IMR-90 (cell line): ENCODE measurements around the gene IL1RAPL1. TPM values are rescaled to one million over a fixed set of nuclear protein-coding genes. Genes with fewer than 3 reads are reported as not detected.

ENCODE experiments used
- ATAC-seq: fragments of 200-7000 bp; cut with Tn5 transposase; 2 replicates; pipeline ENCODE4 v1.9.1; 2020; ENCODE audit warnings: low read depth, mild to moderate bottlenecking, moderate library complexity
- BruUV-seq: library from RNA; stranded (reverse); fragments of 400-500 nt; replicated peaks from 2 replicates; lab custom pipeline; 2021; lab: Mats Ljungman, UMichigan
- CTCF ChIA-PET: fragments of 300-600 bp; formaldehyde crosslinking; extraction: SDS; loops from one replicate; lab custom pipeline; 2021; ENCODE audit warnings: antibody characterized with exemption; lab: Yijun Ruan, JAX
- POLR2A ChIA-PET: fragments of 300-600 bp; sonication (Branson Sonifier 250); formaldehyde crosslinking; loops from one replicate; lab custom pipeline; 2022; ENCODE audit warnings: antibody characterized with exemption; ENCODE audit not compliant: unreplicated experiment; lab: Charles Lee
- DNase-seq: peaks from one replicate; pipeline ENCODE4 v3.0.0; 2013
- H2AFZ ChIP-seq: replicated peaks from 2 replicates; pipeline ENCODE3; 2013; ENCODE audit warnings: low read length, mild to moderate bottlenecking; ENCODE audit not compliant: poor library complexity
- H2AK5ac ChIP-seq: 2 replicates; pipeline ENCODE4 v1.6.1; 2013; ENCODE audit warnings: low read depth, low read length, inconsistent platforms
- H2AK9ac ChIP-seq: replicated peaks from 2 replicates; pipeline ENCODE3; 2013; ENCODE audit warnings: mild to moderate bottlenecking, low read depth, low read length, moderate library complexity; ENCODE audit not compliant: poor library complexity
- H2BK120ac ChIP-seq: 2 replicates; pipeline ENCODE4 v1.6.1; 2013; ENCODE audit warnings: low read depth, low read length, inconsistent platforms
- H2BK15ac ChIP-seq: 3 replicates; pipeline ENCODE4 v1.6.1; 2013; ENCODE audit warnings: low read depth, low read length, inconsistent platforms
- H2BK20ac ChIP-seq: 2 replicates; pipeline ENCODE4 v1.6.1; 2013; ENCODE audit warnings: low read depth, mild to moderate bottlenecking, inconsistent platforms, low read length, moderate library complexity
- H2BK5ac ChIP-seq: 2 replicates; pipeline ENCODE4 v1.6.1; 2013; ENCODE audit warnings: mild to moderate bottlenecking, low read depth, low read length, inconsistent platforms; ENCODE audit not compliant: poor library complexity, severe bottlenecking
- H3K14ac ChIP-seq: replicated peaks from 2 replicates; pipeline ENCODE4 v1.6.1; 2013; ENCODE audit warnings: low read depth, low read length, inconsistent platforms
- H3K18ac ChIP-seq: 2 replicates; pipeline ENCODE4 v1.6.1; 2013; ENCODE audit warnings: low read depth, low read length, control low read depth
- H3K23ac ChIP-seq: 2 replicates; pipeline ENCODE4 v1.6.1; 2013; ENCODE audit warnings: low read depth, low read length, inconsistent platforms
- H3K27ac ChIP-seq: 2 replicates; pipeline ENCODE4 v1.5.1; 2013; ENCODE audit warnings: mild to moderate bottlenecking, control low read depth, low read length; ENCODE audit not compliant: insufficient read depth
- H3K27me3 ChIP-seq: 2 replicates; pipeline ENCODE4 v1.6.1; 2013; ENCODE audit warnings: low read length; ENCODE audit not compliant: control insufficient read depth, insufficient read depth
- H3K36me3 ChIP-seq: 2 replicates; pipeline ENCODE4 v1.6.1; 2013; ENCODE audit warnings: low read length, mixed read lengths; ENCODE audit not compliant: control insufficient read depth, insufficient read depth
- H3K4ac ChIP-seq: 2 replicates; pipeline ENCODE4 v1.6.1; 2013; ENCODE audit warnings: low read depth, low read length, inconsistent platforms
- H3K4me1 ChIP-seq: 2 replicates; pipeline ENCODE4 v1.6.1; 2013; ENCODE audit warnings: low read length, mixed read lengths; ENCODE audit not compliant: control insufficient read depth, insufficient read depth
- H3K4me2 ChIP-seq: 2 replicates; pipeline ENCODE4 v1.6.1; 2013; ENCODE audit warnings: low read depth, mild to moderate bottlenecking, control low read depth, low read length, moderate library complexity
- H3K4me3 ChIP-seq: 2 replicates; pipeline ENCODE4 v1.5.1; 2013; ENCODE audit warnings: low read depth, mild to moderate bottlenecking, control low read depth, low read length, moderate library complexity; ENCODE audit not compliant: insufficient read depth
- H3K56ac ChIP-seq: 2 replicates; pipeline ENCODE4 v1.6.1; 2013; ENCODE audit warnings: low read length, inconsistent platforms; ENCODE audit not compliant: insufficient read depth; ENCODE audit errors: extremely low read depth
- H3K79me1 ChIP-seq, 2 experiments: 2 replicates each; pipeline ENCODE4 v1.6.1; 2013; ENCODE audit warnings: low read length in 2 of 2, inconsistent platforms in 1 of 2, low read depth in 1 of 2
- H3K9ac ChIP-seq: 2 replicates; pipeline ENCODE4 v1.6.1; 2013; ENCODE audit warnings: low read depth, low read length, control low read depth
- H3K9me1 ChIP-seq: 2 replicates; pipeline ENCODE4 v1.6.1; 2013; ENCODE audit warnings: low read length, inconsistent platforms; ENCODE audit not compliant: insufficient read depth
- H3K9me3 ChIP-seq: 2 replicates; pipeline ENCODE4 v1.6.1; 2013; ENCODE audit warnings: low read length; ENCODE audit not compliant: control insufficient read depth, insufficient read depth
- H4K20me1 ChIP-seq: 2 replicates; pipeline ENCODE4 v1.6.1; 2013; ENCODE audit warnings: low read length, inconsistent platforms; ENCODE audit not compliant: insufficient read depth
- H4K5ac ChIP-seq: 2 replicates; pipeline ENCODE4 v1.6.1; 2013; ENCODE audit warnings: mild to moderate bottlenecking, low read depth, low read length, control low read depth
- H4K8ac ChIP-seq, 2 experiments: 2 replicates each; pipeline ENCODE4 v1.6.1; 2013; ENCODE audit warnings: low read depth in 2 of 2, low read length in 2 of 2, control low read depth in 1 of 2, inconsistent platforms in 1 of 2
- H4K91ac ChIP-seq: 2 replicates; pipeline ENCODE4 v1.6.1; 2013; ENCODE audit warnings: low read depth, low read length, inconsistent platforms; ENCODE audit not compliant: insufficient read depth
- BHLHE40 ChIP-seq: fragments of 150-350 bp; IDR thresholded peaks from 2 replicates; pipeline ENCODE4 v1.6.1; 2016; ENCODE audit warnings: mild to moderate bottlenecking, low read depth, low read length
- CEBPB ChIP-seq: IDR thresholded peaks from 2 replicates; pipeline ENCODE4 v1.6.1; 2012; ENCODE audit warnings: low read depth, low read length, improper control_type of control experiment
- CHD1 ChIP-seq: IDR thresholded peaks from 2 replicates; pipeline ENCODE4 v1.6.1; 2012; ENCODE audit warnings: low read depth, low read length, improper control_type of control experiment
- FOS ChIP-seq: fragments of 150-350 bp; IDR thresholded peaks from 2 replicates; pipeline ENCODE4 v1.6.1; 2016; ENCODE audit warnings: low read depth, low read length
- MAFK ChIP-seq: IDR thresholded peaks from 2 replicates; pipeline ENCODE4 v1.6.1; 2012; ENCODE audit warnings: low read depth, low read length, improper control_type of control experiment
- MAZ ChIP-seq: IDR thresholded peaks from 2 replicates; pipeline ENCODE4 v1.6.1; 2012; ENCODE audit warnings: low read depth, mild to moderate bottlenecking, low read length, improper control_type of control experiment, moderate library complexity, borderline replicate concordance
- MXI1 ChIP-seq: IDR thresholded peaks from 2 replicates; pipeline ENCODE4 v1.6.1; 2012; ENCODE audit warnings: low read depth, mild to moderate bottlenecking, low read length, moderate library complexity, borderline replicate concordance
- NFE2L2 ChIP-seq: fragments of 150-350 bp; IDR thresholded peaks from 2 replicates; pipeline ENCODE4 v1.6.1; 2016; ENCODE audit warnings: low read depth, mild to moderate bottlenecking, low read length
- RCOR1 ChIP-seq: IDR thresholded peaks from 2 replicates; pipeline ENCODE4 v1.6.1; 2012; ENCODE audit warnings: mild to moderate bottlenecking, low read length, improper control_type of control experiment; ENCODE audit not compliant: insufficient replicate concordance
- RFX5 ChIP-seq: IDR thresholded peaks from 2 replicates; pipeline ENCODE4 v1.8.0; 2012; ENCODE audit warnings: low read depth, mild to moderate bottlenecking, low read length, moderate library complexity
- SMC3 ChIP-seq: fragments of 150-350 bp; IDR thresholded peaks from 2 replicates; pipeline ENCODE4 v1.6.1; 2016; ENCODE audit warnings: low read depth, mild to moderate bottlenecking, antibody characterized with exemption, low read length, moderate library complexity
- WGBS, 2 experiments: methylation state at CpG; one replicate each; pipeline versions ENCODE4 v1.1.5 to v1.1.7; 2013; ENCODE audit warnings: missing lambda C conversion rate in 2 of 2; ENCODE audit not compliant: insufficient read length in 1 of 2; ENCODE audit errors: extremely low coverage in 2 of 2; 5-methylcytosine and 5-hydroxymethylcytosine counted together
- dilution Hi-C: fragments of 300-500 bp; cut with HindIII; formaldehyde crosslinking; loops from one replicate; pipeline ENCODE4 v1.14.3; 2018; ENCODE audit warnings: low sequenced_read_pairs; ENCODE audit not compliant: unreplicated experiment
- in situ Hi-C: fragments of 300-500 bp; cut with MboI; formaldehyde crosslinking; loops from 3 replicates; pipeline ENCODE4 v1.14.3; 2019; ENCODE audit warnings: low sequenced_read_pairs, inconsistent platforms, mixed read lengths
- intact Hi-C: fragments of 100-400 bp; cut with micrococcal nuclease; formaldehyde crosslinking; loops from 2 replicates; pipeline ENCODE4 v1.10.0; 2022
- polyA plus RNA-seq, 3 experiments: library from polyadenylated mRNA; depleted of rRNA; stranded (reverse); fragments of >200 nt; gene quantifications; 2 replicates each; pipeline ENCODE4 v1.2.3, GENCODE V29; 2012; ENCODE audit warnings: low replicate concordance in 1 of 3
- total RNA-seq: library from RNA; depleted of rRNA; stranded (reverse); fragments of >200 nt; gene quantifications from 2 replicates; pipeline ENCODE4 v1.2.3, GENCODE V29; 2012
- TF ChIP-seq, protein P1 (sequence below): fragments of 150-350 bp; IDR thresholded peaks from 2 replicates; pipeline ENCODE4 v1.6.1; 2017; ENCODE audit warnings: mild to moderate bottlenecking, antibody characterized with exemption, low read length, low read depth
- TF ChIP-seq, protein P2 (sequence below): fragments of 150-350 bp; IDR thresholded peaks from 2 replicates; pipeline ENCODE4 v1.6.1; 2016; ENCODE audit warnings: low read depth, mild to moderate bottlenecking, low read length, moderate library complexity, borderline replicate concordance

The IL1RAPL1 gene
- total and polyA plus RNA-seq, 2 of the 4 experiments (the other 2 are of a cell fraction): 1.5 to 9.0 TPM

DNA sequence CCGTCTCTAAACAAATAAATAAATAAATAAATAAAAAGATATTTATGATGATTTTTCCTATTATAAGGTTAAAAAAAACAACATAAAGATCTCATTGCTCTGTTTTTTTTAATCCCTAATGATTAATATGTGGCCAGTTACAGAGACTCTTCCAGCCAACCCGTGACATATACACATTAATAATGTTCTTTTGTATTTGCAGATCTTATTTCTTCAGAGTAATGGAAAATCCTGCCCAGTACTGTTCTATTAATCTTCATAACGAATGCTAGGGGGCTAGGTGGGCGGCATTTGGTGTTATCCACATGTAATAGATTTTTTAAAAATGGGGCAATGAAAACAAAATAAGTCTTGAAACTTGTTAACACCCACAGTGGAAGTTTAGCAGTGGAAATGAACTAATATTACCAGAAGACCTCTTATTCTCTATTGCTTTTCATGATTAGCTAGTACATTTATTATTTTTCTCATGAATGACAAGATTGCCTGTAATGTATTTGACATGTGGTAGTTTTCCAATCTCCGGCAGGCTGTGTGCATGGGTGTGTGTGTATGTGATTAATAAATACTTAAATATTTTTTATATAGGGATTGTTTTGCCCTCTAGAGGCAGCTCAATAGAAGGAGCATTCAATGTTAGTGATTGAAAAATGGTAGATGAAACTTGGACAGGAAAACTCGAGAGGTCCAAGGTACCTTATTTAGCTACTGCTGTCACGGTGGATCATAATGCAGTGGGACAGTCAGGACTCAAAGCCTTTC lies 457.4 kb downstream of the IL1RAPL1 start (continued):
- TF ChIP-seq RCOR1: no peak

DNA sequence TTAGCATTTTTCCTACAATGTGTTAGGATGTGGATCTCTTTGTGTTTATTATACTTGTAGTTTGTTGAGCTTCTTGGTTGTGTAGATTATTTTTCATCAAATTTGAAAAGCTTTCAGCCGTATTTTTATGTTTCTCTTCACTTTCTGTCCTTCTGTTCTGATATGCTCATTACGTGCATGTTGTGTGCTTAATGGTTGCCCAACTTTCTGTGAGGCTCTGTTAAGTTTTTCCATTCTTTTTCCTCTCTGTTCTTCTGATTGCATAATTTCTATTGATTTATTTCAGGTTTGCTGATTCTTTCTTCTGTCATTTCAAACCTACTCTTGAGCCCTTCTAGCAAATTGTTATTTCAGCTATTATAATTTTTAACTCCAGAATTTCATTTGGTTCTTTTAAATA lies 478.2 kb downstream of the IL1RAPL1 start:
- Histone ChIP-seq H3K4me1 (no peaks in the 10 kb centered on the region), H2BK20ac (no peak overlapping the region), H2AK9ac (no peak overlapping the region), H2BK15ac (no peak overlapping the region), H3K23ac (no peak overlapping the region), H3K9me3 (no peaks in the 10 kb centered on the region), H3K9me1 (no peaks in the 10 kb centered on the region), H3K36me3 (no peaks in the 10 kb centered on the region), H3K56ac (no peak overlapping the region), H4K5ac (no peak overlapping the region), H2AFZ (no peak overlapping the region), H2AK5ac (no peak overlapping the region), H3K4me3 (no peak overlapping the region), H3K4ac (no peak overlapping the region), H3K9ac (no peak overlapping the region), H2BK120ac (no peak overlapping the region), H4K8ac (no peak overlapping the region), H3K27me3 (no peaks in the 10 kb centered on the region), H3K27ac (no peak overlapping the region), H3K4me2 (no peak overlapping the region), H4K20me1 (no peaks in the 10 kb centered on the region), H3K79me1 (no peaks in the 10 kb centered on the region), H2BK5ac (no peak overlapping the region), H3K14ac (no peak overlapping the region), H4K91ac (no peak overlapping the region), H3K18ac (no peak overlapping the region)
- DNase-seq (no peak), ATAC-seq (no peak)
- ChIA-PET POLR2A (no interaction called here), CTCF (no interaction called here)
- intact Hi-C loops: no loop called here
- in situ Hi-C loops: no loop called here
- dilution Hi-C loops: no loop called here
- BruUV-seq: no TSS peak
- no CpG with 5 or more reads among the region's 2 CpGs for WGBS, 2 experiments
- TF ChIP-seq SMC3: no peak
- no peak for TF ChIP-seq MXI1
- TF ChIP-seq FOS: no peak
- TF ChIP-seq, protein P1, sequence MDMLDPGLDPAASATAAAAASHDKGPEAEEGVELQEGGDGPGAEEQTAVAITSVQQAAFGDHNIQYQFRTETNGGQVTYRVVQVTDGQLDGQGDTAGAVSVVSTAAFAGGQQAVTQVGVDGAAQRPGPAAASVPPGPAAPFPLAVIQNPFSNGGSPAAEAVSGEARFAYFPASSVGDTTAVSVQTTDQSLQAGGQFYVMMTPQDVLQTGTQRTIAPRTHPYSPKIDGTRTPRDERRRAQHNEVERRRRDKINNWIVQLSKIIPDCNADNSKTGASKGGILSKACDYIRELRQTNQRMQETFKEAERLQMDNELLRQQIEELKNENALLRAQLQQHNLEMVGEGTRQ: no peak
- TF ChIP-seq RCOR1: no peak
- TF ChIP-seq MAZ: no peak
- TF ChIP-seq, protein P2, sequence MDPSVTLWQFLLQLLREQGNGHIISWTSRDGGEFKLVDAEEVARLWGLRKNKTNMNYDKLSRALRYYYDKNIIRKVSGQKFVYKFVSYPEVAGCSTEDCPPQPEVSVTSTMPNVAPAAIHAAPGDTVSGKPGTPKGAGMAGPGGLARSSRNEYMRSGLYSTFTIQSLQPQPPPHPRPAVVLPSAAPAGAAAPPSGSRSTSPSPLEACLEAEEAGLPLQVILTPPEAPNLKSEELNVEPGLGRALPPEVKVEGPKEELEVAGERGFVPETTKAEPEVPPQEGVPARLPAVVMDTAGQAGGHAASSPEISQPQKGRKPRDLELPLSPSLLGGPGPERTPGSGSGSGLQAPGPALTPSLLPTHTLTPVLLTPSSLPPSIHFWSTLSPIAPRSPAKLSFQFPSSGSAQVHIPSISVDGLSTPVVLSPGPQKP: no peak
- no peak for TF ChIP-seq CHD1
- TF ChIP-seq MAFK: no peak
- no peak for TF ChIP-seq CEBPB
- TF ChIP-seq RFX5: no peak
- TF ChIP-seq NFE2L2: no peak
- TF ChIP-seq BHLHE40: no peak
